Measurements from ENCODE around the gene ATP11C.
A peak's percentile ranks its signal among the peaks of the same experiment; 100 is the strongest.

Gene ATP11C

DNA sequence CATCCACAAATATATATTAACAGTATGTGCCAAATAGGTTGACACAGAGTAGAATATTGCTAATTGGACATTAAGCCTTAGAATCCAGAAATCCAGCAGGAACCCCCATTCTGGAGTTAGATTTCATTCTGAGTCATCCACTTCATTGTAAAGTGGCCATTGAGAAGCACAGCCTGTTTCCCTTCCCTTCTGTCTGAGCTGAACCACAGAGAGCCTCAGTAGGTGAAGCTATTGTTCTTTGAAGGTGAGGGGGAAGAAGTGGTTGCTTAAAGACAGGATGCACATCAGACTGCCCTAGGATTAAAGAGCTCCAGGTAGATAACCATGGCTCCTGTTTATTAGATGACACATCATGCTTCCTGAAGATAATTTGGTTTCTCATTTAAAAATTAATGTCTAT lies 194.3 kb downstream of the ATP11C start:
- TF ChIP-seq, protein P1, sequence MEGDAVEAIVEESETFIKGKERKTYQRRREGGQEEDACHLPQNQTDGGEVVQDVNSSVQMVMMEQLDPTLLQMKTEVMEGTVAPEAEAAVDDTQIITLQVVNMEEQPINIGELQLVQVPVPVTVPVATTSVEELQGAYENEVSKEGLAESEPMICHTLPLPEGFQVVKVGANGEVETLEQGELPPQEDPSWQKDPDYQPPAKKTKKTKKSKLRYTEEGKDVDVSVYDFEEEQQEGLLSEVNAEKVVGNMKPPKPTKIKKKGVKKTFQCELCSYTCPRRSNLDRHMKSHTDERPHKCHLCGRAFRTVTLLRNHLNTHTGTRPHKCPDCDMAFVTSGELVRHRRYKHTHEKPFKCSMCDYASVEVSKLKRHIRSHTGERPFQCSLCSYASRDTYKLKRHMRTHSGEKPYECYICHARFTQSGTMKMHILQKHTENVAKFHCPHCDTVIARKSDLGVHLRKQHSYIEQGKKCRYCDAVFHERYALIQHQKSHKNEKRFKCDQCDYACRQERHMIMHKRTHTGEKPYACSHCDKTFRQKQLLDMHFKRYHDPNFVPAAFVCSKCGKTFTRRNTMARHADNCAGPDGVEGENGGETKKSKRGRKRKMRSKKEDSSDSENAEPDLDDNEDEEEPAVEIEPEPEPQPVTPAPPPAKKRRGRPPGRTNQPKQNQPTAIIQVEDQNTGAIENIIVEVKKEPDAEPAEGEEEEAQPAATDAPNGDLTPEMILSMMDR (IDR thresholded peaks at IDR 0.05; ENCODE audit: insufficient read depth, low read length, poor library complexity, severe bottlenecking), result no peak
- DNase-seq (ENCODE audit: extremely low read depth, insufficient read length), result no peak
- Histone ChIP-seq H3K4me3 (replicated peaks; ENCODE audit: low read depth, low read length) (no peak overlapping the region), H3K36me3 (ENCODE audit: control insufficient read depth, insufficient read depth, low read length) (no peaks in the 10 kb centered on the region; the same call in 1 of the 2 replicates), H3K27me3 (replicated peaks; ENCODE audit: control insufficient read depth, insufficient read depth, low read length) (no peaks in the 10 kb centered on the region)

DNA sequence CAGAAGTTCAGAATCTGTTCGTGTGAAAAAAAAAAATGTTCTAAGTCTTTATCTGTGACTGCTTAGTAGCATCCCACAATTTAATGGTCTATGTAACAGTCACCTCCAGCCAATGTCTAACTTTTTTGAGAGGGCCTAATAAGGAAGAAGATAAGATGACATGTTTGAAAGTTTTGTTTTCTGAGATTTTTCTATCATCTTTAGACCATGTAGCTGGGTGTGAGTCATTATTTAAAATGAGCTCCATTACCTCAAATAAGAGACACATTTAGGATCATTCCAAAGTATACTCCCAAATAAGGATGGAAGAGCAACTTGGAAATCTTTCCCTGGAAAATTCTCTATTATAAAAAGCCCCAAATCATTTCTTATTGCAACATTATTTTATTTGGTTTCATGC lies 196.7 kb downstream of the ATP11C start:
- no peak for DNase-seq (ENCODE audit: extremely low read depth, insufficient read length)
- TF ChIP-seq, protein P1 (IDR thresholded peaks at IDR 0.05; ENCODE audit: insufficient read depth, low read length, poor library complexity, severe bottlenecking), result no peak
- no peaks in the 10 kb centered on the region for H3K27me3 ChIP-seq (replicated peaks; ENCODE audit: control insufficient read depth, insufficient read depth, low read length)
- no peaks in the 10 kb centered on the region; the same call in 1 of the 2 replicates for H3K36me3 ChIP-seq (ENCODE audit: control insufficient read depth, insufficient read depth, low read length)
- H3K4me3 ChIP-seq (replicated peaks; ENCODE audit: low read depth, low read length), result no peak overlapping the region

DNA sequence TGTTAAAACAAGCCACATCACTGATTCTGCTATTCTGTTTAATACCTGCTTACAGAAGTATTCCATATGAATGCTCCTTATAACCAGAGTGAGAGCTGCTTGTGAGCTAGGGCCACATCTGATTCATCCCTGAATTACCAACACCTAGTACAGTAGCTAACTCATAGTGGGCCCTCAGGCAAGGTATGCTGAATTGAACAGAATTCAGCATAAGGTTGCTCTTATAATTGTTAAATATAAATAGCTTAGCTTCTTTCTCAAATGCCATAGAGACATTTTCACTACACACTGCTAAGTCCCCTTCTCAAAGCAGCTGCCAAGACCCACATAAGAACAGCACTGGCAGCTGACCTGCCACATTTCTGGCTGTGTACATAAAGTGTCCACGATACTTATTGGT lies 197.9 kb downstream of the ATP11C start:
- TF ChIP-seq, protein P1 (IDR thresholded peaks at IDR 0.05; ENCODE audit: insufficient read depth, low read length, poor library complexity, severe bottlenecking), result no peak
- Histone ChIP-seq H3K4me3 (replicated peaks; ENCODE audit: low read depth, low read length) (no peak overlapping the region), H3K27me3 (replicated peaks; ENCODE audit: control insufficient read depth, insufficient read depth, low read length) (no peaks in the 10 kb centered on the region), H3K36me3 (ENCODE audit: control insufficient read depth, insufficient read depth, low read length) (no peaks in the 10 kb centered on the region; the same call in 1 of the 2 replicates)
- no peak for DNase-seq (ENCODE audit: extremely low read depth, insufficient read length)

DNA sequence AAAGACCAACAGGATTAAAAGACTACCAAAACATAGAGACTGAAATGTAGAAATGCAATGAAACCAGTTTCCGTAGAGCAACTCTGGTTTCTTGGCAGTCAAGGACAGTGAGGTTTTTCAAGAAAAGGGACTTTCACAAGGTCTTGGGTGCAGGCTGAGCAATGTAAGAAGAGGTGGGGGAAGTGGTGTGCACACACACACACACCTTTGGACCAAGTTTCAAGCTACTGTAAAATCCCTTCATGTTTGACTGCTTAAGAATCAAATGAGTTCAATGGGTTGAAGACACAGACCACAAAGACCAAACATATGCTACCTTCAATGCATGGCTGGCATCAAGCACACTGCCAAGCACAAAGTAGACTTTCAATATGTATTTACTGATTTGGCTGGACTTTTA lies 207.1 kb downstream of the ATP11C start:
- H3K27me3 ChIP-seq (replicated peaks; ENCODE audit: control insufficient read depth, insufficient read depth, low read length), result no peaks in the 10 kb centered on the region
- no peaks in the 10 kb centered on the region for H3K36me3 ChIP-seq (ENCODE audit: control insufficient read depth, insufficient read depth, low read length)
- peak; percentile 22 for DNase-seq (ENCODE audit: extremely low read depth, insufficient read length)
- H3K4me3 ChIP-seq (replicated peaks; ENCODE audit: low read depth, low read length), result no peak overlapping the region
- TF ChIP-seq, protein P1 (IDR thresholded peaks at IDR 0.05; ENCODE audit: insufficient read depth, low read length, poor library complexity, severe bottlenecking), result no peak

DNA sequence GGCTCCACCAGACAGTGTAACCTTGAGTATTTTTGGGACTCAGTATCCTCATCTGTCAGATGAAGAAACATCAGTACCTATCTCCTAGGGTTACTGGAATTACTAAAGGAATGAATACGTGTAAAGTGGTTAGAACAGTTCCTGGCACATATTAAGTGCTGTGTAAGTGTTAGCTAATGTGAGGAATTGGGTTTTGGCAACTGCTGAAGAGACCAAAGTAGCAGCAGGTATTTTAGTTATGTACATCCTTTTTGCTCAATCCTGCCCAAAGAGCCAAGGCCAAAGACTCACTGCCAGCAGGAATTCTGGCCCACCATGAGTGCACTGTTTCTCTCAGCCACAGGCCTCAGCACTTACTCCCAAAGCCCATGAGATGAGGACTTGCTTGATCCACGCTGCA lies 208.2 kb downstream of the ATP11C start:
- H3K36me3 ChIP-seq (ENCODE audit: control insufficient read depth, insufficient read depth, low read length), result no peaks in the 10 kb centered on the region
- TF ChIP-seq, protein P1 (IDR thresholded peaks at IDR 0.05; ENCODE audit: insufficient read depth, low read length, poor library complexity, severe bottlenecking), result no peak
- H3K4me3 ChIP-seq (replicated peaks; ENCODE audit: low read depth, low read length), result no peak overlapping the region
- DNase-seq (ENCODE audit: extremely low read depth, insufficient read length), result no peak
- H3K27me3 ChIP-seq (replicated peaks; ENCODE audit: control insufficient read depth, insufficient read depth, low read length), result no peaks in the 10 kb centered on the region

DNA sequence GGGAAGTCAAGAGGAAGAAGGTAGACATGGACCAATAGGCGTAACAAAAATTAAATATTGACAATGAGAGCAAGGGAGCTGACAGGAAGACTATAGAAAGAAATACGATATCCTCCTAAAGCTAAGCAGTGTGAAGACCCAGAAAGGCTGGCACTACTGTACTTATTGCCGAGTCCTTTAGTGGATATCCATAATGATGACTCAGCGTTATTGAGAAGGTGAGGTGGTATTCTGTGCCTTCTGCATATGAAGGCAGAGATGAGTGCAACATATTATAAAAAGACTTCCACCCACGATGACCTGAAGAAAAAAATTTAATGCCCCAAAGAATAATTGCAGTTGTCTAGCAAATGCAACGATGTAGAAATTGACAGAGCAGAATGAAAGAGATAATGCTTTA lies 211.9 kb downstream of the ATP11C start:
- TF ChIP-seq, protein P1 (IDR thresholded peaks at IDR 0.05; ENCODE audit: insufficient read depth, low read length, poor library complexity, severe bottlenecking), result no peak
- Histone ChIP-seq H3K27me3 (replicated peaks; ENCODE audit: control insufficient read depth, insufficient read depth, low read length) (no peaks in the 10 kb centered on the region), H3K4me3 (replicated peaks; ENCODE audit: low read depth, low read length) (no peak overlapping the region), H3K36me3 (ENCODE audit: control insufficient read depth, insufficient read depth, low read length) (no peaks in the 10 kb centered on the region)
- no peak for DNase-seq (ENCODE audit: extremely low read depth, insufficient read length)

Measured in GM06990 (cell line).